Measurements from ENCODE around the gene MEGF6. TPM values are rescaled to one million over a fixed set of nuclear protein-coding genes. Genes with fewer than 3 reads are reported as not detected.
A peak's percentile ranks its signal among the peaks of the same experiment; 100 is the strongest.
"Not testable (repeated sequence)": the region's sequence is repeated elsewhere in the genome, so short reads cannot be mapped to it uniquely, and the experiment has no call there.

The MEGF6 gene
- total and polyA plus RNA-seq, 9 of the 15 experiments (the other 6 are each of a cell fraction or from before 2014, with no cell fraction given): 0.03 to 1.7 (median 0.24) TPM; not detected in 3

DNA sequence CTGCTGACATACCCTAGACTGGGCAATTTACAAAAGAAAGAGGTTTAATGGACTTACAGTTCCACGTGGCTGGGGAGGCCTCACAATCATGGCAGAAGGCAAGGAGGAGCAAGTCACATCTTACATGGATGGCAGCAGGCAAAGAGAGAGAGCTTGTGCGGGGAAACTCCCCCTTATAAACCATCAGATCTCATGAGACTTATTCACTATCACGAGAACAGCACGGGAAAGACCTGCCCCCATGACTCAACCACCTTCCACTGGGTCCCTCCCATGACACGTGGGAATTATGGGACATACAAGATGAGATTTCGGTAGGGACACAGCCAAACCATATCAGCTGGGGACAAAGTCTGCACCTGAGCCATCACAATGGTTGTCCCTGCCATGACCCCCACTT lies 35.8 kb downstream of the MEGF6 start:
- TF ChIP-seq, protein P1, sequence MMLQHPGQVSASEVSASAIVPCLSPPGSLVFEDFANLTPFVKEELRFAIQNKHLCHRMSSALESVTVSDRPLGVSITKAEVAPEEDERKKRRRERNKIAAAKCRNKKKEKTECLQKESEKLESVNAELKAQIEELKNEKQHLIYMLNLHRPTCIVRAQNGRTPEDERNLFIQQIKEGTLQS (IDR thresholded peaks at IDR 0.05): peak; percentile 48
- TF ChIP-seq, protein P1 (CRISPR knock-in tag; conservative IDR thresholded peaks at IDR 0.05): not testable (repeated sequence)
- TF ChIP-seq CHD2 (IDR thresholded peaks at IDR 0.05; ENCODE audit: low read depth, low read length) (peak; percentile 78; the same call in 1 of the 2 replicates), JUND (IDR thresholded peaks at IDR 0.05; ENCODE audit: borderline replicate concordance, low read depth, low read length) (peak; percentile 34; the same call in 1 of the 2 replicates), ZNF431 (CRISPR knock-in tag; IDR thresholded peaks at IDR 0.05) (peak; percentile 98), L3MBTL2 (IDR thresholded peaks at IDR 0.05) (peak; percentile 27; the same call in 1 of the 2 replicates)
- H3K4me1 ChIP-seq (replicated peaks in 1 of 2; ENCODE audit: control insufficient read depth in 2 of 2, insufficient read depth in 2 of 2, low read length in 2 of 2); H3K9me1 ChIP-seq (ENCODE audit: control insufficient read depth, insufficient read depth, low read length); H2AFZ ChIP-seq (ENCODE audit: low read depth, low read length); H3K4me3 ChIP-seq; FAIRE-seq; in situ Hi-C loops (cut with MboI); H3K36me3 ChIP-seq (ENCODE audit: control insufficient read depth, insufficient read depth, low read length); H3K27ac ChIP-seq (ENCODE audit: extremely low read depth, low read depth, low read length); H3K9ac ChIP-seq (ENCODE audit: insufficient read depth in 1 of 2, low read depth in 2 of 2, low read length in 2 of 2); DNase-seq (ENCODE audit: extremely low read depth in 1 of 4, low spot score in 3 of 4); H4K20me1 ChIP-seq (replicated peaks; ENCODE audit: control insufficient read depth, insufficient read depth, low read length); H3K79me2 ChIP-seq (ENCODE audit: control insufficient read depth, insufficient read depth, low read length); H3K9me3 ChIP-seq (replicated peaks; ENCODE audit: control insufficient read depth, insufficient read depth, low read depth, low read length); intact Hi-C loops (cut with micrococcal nuclease); CTCF ChIA-PET (ENCODE audit: low intra/inter-chr PET ratio); BruUV-seq (replicated peaks); TF ChIP-seq JUND (tag; IDR thresholded peaks at IDR 0.05; ENCODE audit: borderline replicate concordance, low read depth, low read length): not testable (repeated sequence)
- TF ChIP-seq, protein P2, sequence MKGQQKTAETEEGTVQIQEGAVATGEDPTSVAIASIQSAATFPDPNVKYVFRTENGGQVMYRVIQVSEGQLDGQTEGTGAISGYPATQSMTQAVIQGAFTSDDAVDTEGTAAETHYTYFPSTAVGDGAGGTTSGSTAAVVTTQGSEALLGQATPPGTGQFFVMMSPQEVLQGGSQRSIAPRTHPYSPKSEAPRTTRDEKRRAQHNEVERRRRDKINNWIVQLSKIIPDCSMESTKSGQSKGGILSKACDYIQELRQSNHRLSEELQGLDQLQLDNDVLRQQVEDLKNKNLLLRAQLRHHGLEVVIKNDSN (CRISPR knock-in tag; IDR thresholded peaks at IDR 0.05): peak; percentile 52; the same call in 1 of the 2 replicates
- TF ChIP-seq, protein P3, sequence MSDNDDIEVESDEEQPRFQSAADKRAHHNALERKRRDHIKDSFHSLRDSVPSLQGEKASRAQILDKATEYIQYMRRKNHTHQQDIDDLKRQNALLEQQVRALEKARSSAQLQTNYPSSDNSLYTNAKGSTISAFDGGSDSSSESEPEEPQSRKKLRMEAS (CRISPR knock-in tag; IDR thresholded peaks at IDR 0.05): 0 out of 2 replicates have a peak, but pooled peaks have one; percentile 18
- peak; percentile 45 for ATAC-seq
- POLR2A ChIA-PET: interaction anchor here (0.8 kb wide), 1 partner anchor 95 kb away, joined by 3 read pairs; no protein-coding TSS in a partner anchor
- H3K4me2 ChIP-seq (ENCODE audit: insufficient read depth, low read length): peak overlapping the region; percentile 5; the same call in 1 of the 2 replicates
- 5% methylated on average over 6 of the region's 6 CpGs for WGBS (ENCODE audit: insufficient coverage, low coverage, missing lambda C conversion rate)
- peaks cover 9 to 21% of the 10 kb centered on the region in 2 experiments; a peak in 4 of 5 replicates for H3K27me3 ChIP-seq (ENCODE audit: control insufficient read depth in 2 of 2, insufficient read depth in 2 of 2, low read length in 2 of 2)

Data from K562 (cell line).